Measurements from ENCODE around the gene RIOK2. TPM values are rescaled to one million over a fixed set of nuclear protein-coding genes. Genes with fewer than 3 reads are reported as not detected.
"Not testable (repeated sequence)": the region's sequence is repeated elsewhere in the genome, so short reads cannot be mapped to it uniquely, and the experiment has no call there.

Gene RIOK2
- total RNA-seq, 1 donor from 2014 or later, result 34.9 TPM

DNA sequence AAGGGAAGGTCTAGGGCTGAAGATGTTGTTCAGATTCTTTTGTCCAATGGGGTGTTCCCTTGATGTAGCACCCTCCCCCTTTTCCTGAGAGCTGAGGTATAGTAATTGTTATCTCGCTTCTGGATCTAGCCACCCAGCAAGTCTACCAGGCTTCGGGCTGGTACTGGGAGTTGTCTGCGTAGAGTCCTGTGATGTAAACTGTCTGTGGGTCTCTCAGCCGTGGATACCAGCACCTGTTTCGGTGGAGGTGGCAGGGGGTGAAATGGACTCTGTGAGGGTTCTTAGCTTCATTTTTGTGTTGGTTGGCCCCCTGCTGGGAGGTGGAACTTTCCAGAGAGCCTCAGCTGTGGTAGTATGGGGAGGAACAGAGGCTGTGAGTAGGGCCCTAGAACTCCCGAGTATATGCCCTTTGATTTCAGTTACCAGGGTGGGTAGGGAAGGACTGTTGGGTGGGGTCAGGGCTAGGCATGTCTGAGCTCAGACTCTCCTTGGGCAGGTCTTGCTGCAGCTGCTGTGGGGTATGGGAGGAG is 25.2 kb upstream of the RIOK2 start:
- no peak overlapping the region for H3K4me3 Mint-ChIP-seq (ENCODE audit: unreplicated experiment)
- H3K36me3 Mint-ChIP-seq (ENCODE audit: unreplicated experiment), result no peaks in the 10 kb centered on the region
- DNase-seq, result no peak
- H3K9me3 Mint-ChIP-seq (ENCODE audit: unreplicated experiment), result peaks cover 2% of the 10 kb centered on the region
- H3K27ac Mint-ChIP-seq (ENCODE audit: unreplicated experiment), result no peak overlapping the region
- TF ChIP-seq, protein P1, sequence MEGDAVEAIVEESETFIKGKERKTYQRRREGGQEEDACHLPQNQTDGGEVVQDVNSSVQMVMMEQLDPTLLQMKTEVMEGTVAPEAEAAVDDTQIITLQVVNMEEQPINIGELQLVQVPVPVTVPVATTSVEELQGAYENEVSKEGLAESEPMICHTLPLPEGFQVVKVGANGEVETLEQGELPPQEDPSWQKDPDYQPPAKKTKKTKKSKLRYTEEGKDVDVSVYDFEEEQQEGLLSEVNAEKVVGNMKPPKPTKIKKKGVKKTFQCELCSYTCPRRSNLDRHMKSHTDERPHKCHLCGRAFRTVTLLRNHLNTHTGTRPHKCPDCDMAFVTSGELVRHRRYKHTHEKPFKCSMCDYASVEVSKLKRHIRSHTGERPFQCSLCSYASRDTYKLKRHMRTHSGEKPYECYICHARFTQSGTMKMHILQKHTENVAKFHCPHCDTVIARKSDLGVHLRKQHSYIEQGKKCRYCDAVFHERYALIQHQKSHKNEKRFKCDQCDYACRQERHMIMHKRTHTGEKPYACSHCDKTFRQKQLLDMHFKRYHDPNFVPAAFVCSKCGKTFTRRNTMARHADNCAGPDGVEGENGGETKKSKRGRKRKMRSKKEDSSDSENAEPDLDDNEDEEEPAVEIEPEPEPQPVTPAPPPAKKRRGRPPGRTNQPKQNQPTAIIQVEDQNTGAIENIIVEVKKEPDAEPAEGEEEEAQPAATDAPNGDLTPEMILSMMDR (IDR thresholded peaks at IDR 0.05; ENCODE audit: partially characterized antibody, unreplicated experiment), result no peak
- H3K4me1 Mint-ChIP-seq (ENCODE audit: low read depth, unreplicated experiment), result no peaks in the 10 kb centered on the region
- H3K27me3 Mint-ChIP-seq (ENCODE audit: unreplicated experiment), result peaks cover 5% of the 10 kb centered on the region

DNA sequence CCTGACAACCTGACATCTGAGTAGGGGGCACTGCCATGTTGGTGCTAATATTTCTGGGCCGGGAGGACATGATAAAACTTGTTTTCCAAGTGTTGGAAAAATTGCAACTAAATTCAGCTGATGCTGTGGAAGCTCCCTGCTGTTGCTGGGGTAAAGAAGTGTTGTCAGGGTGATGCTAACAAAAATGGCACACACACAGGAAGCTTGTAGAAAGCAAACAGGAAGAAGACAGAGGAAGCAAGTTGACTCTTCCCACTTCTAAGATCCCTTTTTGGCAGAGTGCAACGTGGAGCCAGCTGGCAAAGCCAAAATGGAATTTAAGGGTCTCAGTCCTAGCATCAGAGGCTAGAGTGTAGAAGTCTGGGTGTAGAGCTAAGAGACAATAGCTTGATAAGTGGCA is 11.3 kb upstream of the RIOK2 start:
- Mint-ChIP-seq H3K36me3 (ENCODE audit: unreplicated experiment) (peaks cover 22% of the 10 kb centered on the region), H3K27me3 (ENCODE audit: unreplicated experiment) (no peaks in the 10 kb centered on the region), H3K4me1 (ENCODE audit: low read depth, unreplicated experiment) (no peaks in the 10 kb centered on the region), H3K9me3 (ENCODE audit: unreplicated experiment) (peaks cover 3% of the 10 kb centered on the region), H3K4me3 (ENCODE audit: unreplicated experiment) (no peak overlapping the region), H3K27ac (ENCODE audit: unreplicated experiment) (no peak overlapping the region)
- no peak for DNase-seq
- TF ChIP-seq, protein P1 (IDR thresholded peaks at IDR 0.05; ENCODE audit: partially characterized antibody, unreplicated experiment), result no peak

DNA sequence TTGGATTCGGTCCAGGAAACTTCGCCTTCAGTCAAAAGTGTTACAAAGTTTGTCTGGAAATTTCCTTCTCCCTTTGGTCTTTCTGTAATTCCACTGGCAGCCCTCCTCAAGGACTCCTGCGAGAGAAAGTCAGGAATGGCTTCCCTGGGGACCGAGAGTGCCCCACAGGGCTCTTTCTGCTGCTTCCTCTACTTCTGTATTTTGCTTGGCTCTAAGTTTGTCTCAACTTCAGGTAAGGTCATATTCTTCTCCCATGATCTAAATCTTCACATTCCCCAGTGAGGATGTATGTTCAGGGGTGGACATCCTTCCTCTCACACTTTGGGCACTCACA is 10.3 kb upstream of the RIOK2 start:
- Mint-ChIP-seq H3K36me3 (ENCODE audit: unreplicated experiment) (peaks cover 22% of the 10 kb centered on the region), H3K4me3 (ENCODE audit: unreplicated experiment) (no peak overlapping the region), H3K4me1 (ENCODE audit: low read depth, unreplicated experiment) (no peaks in the 10 kb centered on the region), H3K9me3 (ENCODE audit: unreplicated experiment) (peaks cover 3% of the 10 kb centered on the region), H3K27me3 (ENCODE audit: unreplicated experiment) (no peaks in the 10 kb centered on the region), H3K27ac (ENCODE audit: unreplicated experiment) (no peak overlapping the region)
- TF ChIP-seq, protein P1 (IDR thresholded peaks at IDR 0.05; ENCODE audit: partially characterized antibody, unreplicated experiment), result no peak
- DNase-seq, result no peak

DNA sequence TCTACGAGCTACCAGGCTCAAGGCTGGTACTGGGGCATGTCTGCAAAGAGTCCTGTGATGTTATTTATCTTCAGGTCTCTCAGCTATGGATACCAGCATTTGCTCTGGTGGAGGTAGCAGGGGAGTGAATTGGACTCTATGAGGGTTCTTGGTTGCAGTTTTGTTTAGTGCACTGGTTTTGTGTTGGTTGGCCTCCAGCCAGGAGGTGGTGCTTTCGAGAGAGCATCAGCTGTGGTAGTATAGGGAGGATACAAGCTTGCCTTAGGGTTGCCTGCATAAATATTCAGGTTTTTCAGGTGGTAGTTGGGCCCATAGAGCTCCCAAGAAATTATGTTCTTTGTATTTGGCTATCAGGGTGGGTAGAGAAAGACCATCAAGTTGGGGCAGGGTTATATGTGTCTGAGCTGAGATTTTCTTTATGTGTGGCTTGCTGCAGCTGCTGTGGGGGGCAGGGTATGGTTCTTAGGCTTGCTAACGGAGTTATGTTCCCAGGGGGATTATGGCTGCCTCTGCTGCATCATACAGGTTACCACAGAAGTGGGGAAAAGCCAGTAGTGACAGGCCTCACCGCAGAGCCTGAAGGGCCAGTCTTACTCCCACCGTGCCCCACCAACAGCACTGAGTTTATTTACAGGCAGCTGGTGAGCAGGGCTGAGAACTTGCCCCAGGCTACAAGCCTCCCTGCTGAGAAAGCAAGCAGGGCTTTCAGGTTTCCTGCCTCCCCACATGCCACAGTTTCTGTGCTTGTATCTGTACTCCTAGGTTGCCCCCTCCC is 9.7 kb upstream of the RIOK2 start:
- Mint-ChIP-seq H3K27me3 (ENCODE audit: unreplicated experiment) (no peaks in the 10 kb centered on the region), H3K4me1 (ENCODE audit: low read depth, unreplicated experiment) (no peaks in the 10 kb centered on the region), H3K27ac (ENCODE audit: unreplicated experiment) (peak overlapping the region; percentile 44), H3K9me3 (ENCODE audit: unreplicated experiment) (peaks cover 3% of the 10 kb centered on the region), H3K36me3 (ENCODE audit: unreplicated experiment) (peaks cover 22% of the 10 kb centered on the region), H3K4me3 (ENCODE audit: unreplicated experiment) (no peak overlapping the region)
- TF ChIP-seq, protein P1 (IDR thresholded peaks at IDR 0.05; ENCODE audit: partially characterized antibody, unreplicated experiment), result no peak
- DNase-seq, result no peak

DNA sequence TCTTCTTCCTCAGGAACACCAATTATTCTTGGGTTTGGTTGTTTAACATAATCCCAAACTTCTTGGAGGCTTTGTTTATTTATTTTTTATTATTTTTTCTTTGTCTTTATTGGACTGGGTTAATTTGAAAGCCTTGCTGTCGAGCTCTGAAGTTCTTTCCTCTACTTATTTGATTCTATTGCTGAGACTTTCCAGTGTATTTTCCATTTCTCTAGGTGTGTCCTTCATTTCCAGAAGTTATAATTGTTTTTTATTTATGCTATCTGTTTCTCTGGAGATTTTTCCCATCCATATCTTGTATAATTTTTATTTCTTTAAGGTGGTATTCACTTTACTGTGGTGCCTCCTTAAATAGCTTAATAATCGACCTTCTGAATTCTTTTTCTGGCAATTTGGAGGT is 8.8 kb upstream of the RIOK2 start:
- Mint-ChIP-seq H3K27me3 (ENCODE audit: unreplicated experiment) (no peaks in the 10 kb centered on the region), H3K9me3 (ENCODE audit: unreplicated experiment) (peaks cover 3% of the 10 kb centered on the region), H3K27ac (ENCODE audit: unreplicated experiment) (no peak overlapping the region), H3K4me3 (ENCODE audit: unreplicated experiment) (no peak overlapping the region), H3K4me1 (ENCODE audit: low read depth, unreplicated experiment) (no peaks in the 10 kb centered on the region), H3K36me3 (ENCODE audit: unreplicated experiment) (peaks cover 22% of the 10 kb centered on the region)
- TF ChIP-seq, protein P1 (IDR thresholded peaks at IDR 0.05; ENCODE audit: partially characterized antibody, unreplicated experiment), result no peak
- no peak for DNase-seq

DNA sequence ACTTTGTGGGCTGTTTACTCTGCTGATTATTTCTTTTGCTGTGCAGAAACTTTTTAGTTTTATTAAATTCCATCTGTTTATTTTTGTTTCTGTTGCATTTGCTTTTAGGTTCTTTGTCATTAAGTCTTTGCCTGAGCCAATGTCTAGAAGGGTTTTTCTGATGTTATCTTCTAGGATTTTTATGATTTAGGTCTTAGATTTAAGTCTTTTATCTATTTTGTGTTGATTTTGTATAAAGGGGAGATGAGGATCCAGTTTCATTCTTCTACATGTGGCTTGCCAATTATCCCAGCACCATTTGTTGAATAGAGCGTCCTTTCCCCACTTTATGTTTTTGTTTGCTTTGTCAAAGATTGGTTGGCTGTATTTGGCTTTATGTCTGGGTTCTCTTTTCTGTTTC is 6.5 kb upstream of the RIOK2 start:
- peaks cover 22% of the 10 kb centered on the region for H3K36me3 Mint-ChIP-seq (ENCODE audit: unreplicated experiment)
- H3K27me3 Mint-ChIP-seq (ENCODE audit: unreplicated experiment); DNase-seq; H3K27ac Mint-ChIP-seq (ENCODE audit: unreplicated experiment); H3K4me1 Mint-ChIP-seq (ENCODE audit: low read depth, unreplicated experiment); H3K4me3 Mint-ChIP-seq (ENCODE audit: unreplicated experiment); H3K9me3 Mint-ChIP-seq (ENCODE audit: unreplicated experiment): not testable (repeated sequence)

Data from glutamatergic neuron (in vitro differentiated cells).